Iris pigment epithelial cell (primary cell): Measurements from ENCODE around the gene YWHAB.
"Not testable (repeated sequence)": the region's sequence is repeated elsewhere in the genome, so short reads cannot be mapped to it uniquely, and the experiment has no call there.

ENCODE experiments used
- DNase-seq: peaks from one replicate; pipeline ENCODE4 v3.0.0-alpha.2; 2011; ENCODE audit warnings: low read depth

YWHAB gene

GRCh38 chr20:44866703-44867335 lies 18.7 kb upstream of the YWHAB start:
- no peak for DNase-seq

DNA sequence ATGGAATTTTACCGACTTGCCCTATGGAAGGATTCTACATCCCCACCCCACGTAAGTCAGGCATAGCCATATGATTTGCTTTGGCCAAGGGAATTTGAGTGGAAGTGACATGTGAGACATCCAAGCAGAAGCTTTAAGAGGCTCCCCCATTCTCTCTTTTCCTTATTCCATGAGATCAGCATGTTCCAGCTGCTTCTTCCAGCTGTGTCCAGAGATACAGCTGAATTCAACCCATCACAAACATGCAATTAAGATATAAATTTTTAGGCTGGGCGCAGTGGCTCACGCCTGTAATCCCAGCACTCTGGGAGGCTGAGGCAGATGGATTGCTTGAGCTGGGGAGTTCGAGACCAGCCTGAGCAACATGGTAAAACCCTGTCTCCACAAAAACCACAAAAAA lies 16.0 kb upstream of the YWHAB start:
- DNase-seq: no peak

- DNase-seq: not testable (repeated sequence)
These were observed 3.1 kb upstream of the YWHAB start for GRCh38 chr20:44882360-44882759.

DNA sequence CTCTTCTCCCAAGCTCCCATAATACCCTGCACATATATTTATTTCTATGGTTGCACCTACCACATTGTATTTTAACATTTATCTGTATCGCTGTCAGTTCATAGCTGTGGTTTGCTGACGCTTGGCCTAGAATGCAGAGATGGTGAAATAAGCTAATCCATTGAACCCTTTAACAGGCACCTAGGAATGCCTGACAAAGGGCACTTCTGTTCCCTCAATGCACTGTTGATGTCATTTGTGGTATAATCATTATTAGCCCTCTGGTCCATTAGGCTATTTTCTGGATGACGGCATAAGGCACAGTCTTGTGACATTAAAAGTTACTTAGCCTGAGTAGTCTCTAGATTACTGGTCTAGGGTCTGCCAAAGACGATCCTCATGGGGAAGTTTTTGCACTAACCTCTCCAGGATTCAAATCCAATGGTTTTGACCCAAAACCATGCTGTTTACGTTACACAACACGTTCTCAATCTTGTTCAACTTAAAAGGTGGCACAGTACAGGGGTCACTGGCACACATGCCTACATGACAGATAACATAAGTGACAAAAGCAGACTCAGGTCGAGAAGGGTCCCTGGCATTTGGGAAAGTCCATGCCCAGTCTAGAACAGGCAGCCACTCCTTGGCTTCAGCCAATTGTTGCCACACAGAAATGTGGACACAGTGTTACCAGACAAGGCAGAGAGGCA lies 2.1 kb upstream of the YWHAB start:
- no peak for DNase-seq

DNA sequence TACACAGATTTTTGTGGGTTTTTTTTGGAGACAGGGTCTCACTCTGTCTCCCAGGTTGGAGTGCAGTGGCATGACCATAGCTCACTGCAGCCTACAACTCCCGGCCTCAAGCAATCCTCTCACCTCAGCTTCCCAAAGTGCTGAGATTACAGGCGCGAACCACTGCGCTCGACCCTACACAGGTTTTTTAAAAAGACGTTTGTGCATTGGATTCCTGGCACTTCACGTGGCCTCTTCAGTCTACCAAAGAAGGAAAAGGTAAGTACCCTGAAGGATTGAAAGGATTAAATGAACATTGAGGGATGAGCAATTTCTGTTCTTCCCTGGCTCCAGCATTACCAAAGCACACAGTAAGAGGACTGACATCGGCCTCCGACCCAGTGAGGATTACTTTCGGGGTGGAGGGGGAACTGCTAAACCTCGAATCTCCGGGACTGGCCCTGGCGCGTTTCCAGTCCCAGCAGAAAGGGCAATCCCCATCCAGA lies 556 bp upstream of the YWHAB start:
- DNase-seq: no peak

- DNase-seq: no peak
These were observed 754 bp downstream of the YWHAB start for GRCh38 chr20:44886266-44886651.

DNA sequence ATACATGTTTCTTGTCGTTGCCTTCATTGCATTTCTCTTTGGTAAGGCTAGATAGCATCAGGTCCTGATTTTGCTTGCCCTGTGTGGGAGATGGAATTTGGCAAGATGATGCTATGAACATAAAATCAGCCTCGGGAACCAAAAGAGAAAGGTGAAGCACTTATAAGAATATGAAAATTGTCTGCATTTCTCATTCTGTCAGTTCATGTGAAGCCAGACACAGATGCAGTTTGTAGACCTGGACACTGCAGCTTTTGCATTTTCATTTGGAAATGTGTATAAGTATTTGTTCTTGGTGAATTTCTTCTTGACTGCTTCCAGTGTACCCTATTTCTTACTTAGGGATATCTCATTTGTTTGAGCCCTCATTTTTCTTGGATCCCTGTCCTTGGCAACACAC lies 1.3 kb downstream of the YWHAB start:
- DNase-seq: peak; percentile 9

DNA sequence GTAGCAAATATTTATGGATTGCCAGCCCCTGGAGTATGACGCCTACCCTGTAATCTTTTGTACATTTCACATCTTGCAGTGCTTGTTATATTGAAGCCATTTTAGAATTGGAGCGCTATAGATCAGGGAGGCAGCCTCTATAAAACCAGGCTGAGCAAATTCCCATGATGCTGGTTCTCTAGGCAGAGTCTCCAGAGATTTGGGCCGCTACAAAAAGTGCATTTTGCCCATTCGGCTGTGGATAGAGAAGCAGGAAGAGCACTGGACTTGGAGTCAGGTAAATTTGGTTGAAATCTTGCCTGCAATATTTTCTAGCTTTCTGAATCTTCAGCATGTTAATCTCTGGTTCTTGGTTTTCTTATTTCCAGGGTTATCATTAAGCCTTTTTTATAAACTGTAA lies 2.0 kb downstream of the YWHAB start:
- no peak for DNase-seq

- DNase-seq: peak; percentile 36
These were observed 3.0 kb downstream of the YWHAB start for GRCh38 chr20:44888226-44889103.

GRCh38 chr20:44891826-44892225 lies 6.3 kb downstream of the YWHAB start:
- no peak for DNase-seq

DNA sequence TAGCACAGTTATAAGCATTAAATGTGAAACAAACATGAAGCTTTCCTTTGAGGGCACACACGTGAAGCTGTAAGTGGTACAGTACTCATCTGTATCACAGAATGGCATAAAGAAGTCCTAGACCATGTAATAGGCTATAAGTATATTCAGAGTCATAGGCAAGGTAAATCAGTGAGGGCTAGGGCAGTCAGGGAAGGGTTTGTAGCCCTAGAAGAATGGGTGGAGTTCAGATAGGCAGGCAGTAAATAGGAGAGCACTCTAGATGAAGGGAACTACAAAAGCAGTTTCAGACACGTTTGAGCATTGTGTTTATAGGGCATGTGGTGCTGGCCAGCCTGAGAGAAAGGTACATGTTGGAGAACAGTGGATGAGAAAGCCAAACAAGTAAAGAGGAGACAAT lies 9.5 kb downstream of the YWHAB start:
- DNase-seq: no peak

GRCh38 chr20:44896583-44896982 lies 11.1 kb downstream of the YWHAB start:
- peak; percentile 55 for DNase-seq

DNA sequence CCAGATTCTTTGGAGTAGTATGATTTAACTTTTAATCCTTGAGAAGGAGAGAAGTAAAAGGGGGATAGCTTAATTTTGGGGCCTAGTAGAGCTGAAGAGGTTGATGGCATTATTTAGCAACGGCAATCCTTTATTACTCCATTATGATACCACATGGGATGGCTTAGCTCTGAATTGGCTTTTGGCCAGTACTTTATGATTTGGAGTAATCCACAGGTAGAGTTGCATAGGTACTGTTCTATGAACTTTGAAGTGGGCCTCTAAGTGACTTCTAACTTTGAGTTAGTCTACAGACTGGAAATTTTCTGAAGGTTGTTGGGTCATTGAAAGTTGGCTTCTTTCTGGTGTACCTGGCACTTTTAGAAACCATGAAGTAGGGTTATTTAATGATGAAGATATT lies 11.6 kb downstream of the YWHAB start:
- DNase-seq: no peak

DNA sequence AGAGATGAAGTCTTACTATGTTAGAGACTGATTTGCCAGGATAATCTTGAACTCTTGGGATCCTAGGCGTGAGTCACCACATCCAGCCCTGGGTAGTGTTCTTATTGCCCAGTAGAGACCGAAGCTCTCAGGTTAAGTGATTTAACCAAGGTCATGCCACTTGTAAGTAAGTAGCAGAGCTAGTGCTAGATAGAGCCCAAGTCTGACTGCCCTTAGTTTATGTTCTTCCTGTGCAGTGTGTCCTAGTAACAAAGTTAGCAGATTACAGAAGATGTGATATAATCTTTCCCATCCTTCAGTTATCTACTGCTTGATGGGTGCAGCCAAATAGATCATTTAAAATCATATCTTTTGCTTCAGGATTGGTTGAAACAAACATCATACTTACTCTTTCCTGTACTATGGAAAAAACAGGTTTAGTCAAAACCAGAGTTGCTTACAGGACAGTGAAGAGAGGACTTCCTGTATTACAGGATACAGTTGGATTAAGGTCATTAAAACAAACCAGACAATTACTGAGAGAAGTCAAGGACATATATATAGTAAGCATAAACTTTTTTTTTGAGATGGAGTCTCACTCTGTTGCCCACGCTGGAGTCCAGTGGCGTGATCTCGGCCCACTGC lies 14.8 kb downstream of the YWHAB start:
- peak; percentile 32 for DNase-seq

DNA sequence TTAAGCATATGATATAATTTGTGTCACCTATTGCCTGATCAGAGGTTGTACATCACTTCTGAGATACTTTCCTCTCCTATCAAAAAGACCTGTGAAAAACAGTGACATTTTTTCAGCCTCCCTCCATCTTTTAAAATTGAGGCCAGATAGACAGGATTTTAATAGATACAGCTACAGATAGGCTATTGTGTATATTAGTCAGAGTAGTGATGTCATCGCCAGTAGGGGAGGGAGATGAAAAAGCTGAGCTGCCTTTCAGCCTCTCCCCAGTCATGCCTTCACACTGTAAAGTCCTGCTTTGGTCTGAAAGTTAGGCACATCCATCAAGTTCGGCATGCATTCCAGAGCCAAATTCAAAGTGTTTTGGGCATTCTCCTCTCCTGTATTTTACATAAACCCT lies 16.5 kb downstream of the YWHAB start:
- peak; percentile 70 for DNase-seq

GRCh38 chr20:44904377-44904776 lies 18.9 kb downstream of the YWHAB start:
- no peak for DNase-seq

DNA sequence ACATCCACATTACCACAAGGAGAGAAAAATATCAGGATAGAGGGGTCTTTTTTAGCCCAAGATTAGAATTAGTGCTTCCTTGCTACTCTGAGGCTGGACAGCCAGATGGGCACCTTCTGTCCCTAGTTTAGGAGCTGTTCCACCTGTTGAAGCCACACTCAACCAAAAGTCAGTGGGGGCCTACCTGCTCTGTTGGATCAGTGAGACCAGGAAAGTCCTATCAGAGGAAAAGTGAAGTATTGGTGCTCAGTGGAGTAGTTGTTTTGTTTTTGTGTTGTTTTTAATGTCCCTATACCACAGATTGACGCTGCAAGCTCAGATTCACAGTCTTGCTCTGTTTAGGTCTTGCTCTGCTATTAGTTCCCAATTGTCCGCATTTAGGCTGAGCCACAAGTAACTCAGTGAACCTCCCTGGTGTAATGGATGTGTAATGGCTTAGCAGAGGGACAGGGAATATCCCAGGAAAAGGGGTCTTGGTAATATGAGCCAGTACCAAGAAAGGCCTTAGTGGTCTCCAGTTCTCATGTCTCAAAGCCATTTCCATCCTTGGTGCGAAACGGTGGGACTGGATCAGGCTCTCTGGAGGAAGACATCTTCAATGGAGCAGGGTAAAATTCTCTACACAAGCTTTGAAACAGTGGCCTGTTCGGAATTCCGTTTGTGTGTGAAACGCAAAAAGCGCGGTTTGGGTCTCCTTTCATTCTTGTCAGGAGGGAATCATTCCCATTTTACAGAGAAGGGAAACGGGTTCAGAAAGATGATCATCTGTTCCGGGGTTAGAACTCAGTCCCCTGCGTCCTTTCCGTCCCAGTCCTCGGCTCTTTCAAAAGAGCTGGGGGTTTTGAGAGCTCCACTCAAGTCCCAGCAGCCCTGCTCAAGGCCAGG lies 23.7 kb downstream of the YWHAB start:
- DNase-seq: no peak

GRCh38 chr20:44909872-44910689 lies 24.6 kb downstream of the YWHAB start, which contains the start of gene PABPC1L:
Gene PABPC1L (plus strand): TSS chr20:44910060. CDS start chr20:44910144, 84 bp downstream.
- peak; percentile 81 for DNase-seq

DNA sequence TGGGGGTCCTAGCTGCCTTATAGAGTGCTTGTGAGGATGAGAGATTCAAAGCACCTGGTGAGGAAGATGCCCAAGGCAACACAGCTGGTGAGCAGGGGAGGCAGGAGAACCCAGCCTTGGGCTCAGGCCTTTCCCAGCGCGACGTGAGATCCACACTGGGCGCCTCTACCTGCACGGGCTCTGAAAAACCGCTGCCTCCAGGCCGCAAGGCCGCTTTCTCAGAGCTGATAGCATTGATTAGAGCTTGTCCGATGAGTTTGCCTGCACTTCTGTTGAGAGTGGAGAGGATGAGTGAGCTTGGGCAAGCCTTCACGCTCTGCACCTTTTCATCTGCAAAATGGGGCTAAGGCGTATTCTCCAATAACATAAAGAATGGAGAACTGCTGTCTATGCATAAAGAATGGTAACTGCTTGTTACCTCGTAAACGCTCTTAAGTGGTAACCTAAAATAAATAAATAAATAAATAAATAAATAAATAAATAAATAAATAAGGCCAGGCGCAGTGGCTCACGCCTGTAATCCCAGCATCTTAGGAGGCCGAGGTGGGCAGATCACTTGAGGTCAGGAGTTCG lies 25.3 kb downstream of the YWHAB start:
- peak; percentile 8 for DNase-seq
